Endothelial cell (in vitro differentiated cells): ENCODE data around the gene CMIP. TPM values are rescaled to one million over a fixed set of nuclear protein-coding genes. Genes with fewer than 3 reads are reported as not detected.
"Not testable (repeated sequence)": the region's sequence is repeated elsewhere in the genome, so short reads cannot be mapped to it uniquely, and the experiment has no call there.

Experiments used
- DNase-seq: peaks from one replicate; pipeline ENCODE4 v3.0.0; 2021; ENCODE audit warnings: low spot score
- H3K27ac Mint-ChIP-seq: one replicate; pipeline ENCODE4 v1.8.0; 2021; ENCODE audit warnings: mixed read lengths, inconsistent platforms; ENCODE audit not compliant: unreplicated experiment
- H3K27me3 Mint-ChIP-seq: one replicate; pipeline ENCODE4 v1.8.0; 2021; ENCODE audit warnings: mild to moderate bottlenecking, moderate library complexity, mixed read lengths, inconsistent platforms; ENCODE audit not compliant: unreplicated experiment
- H3K36me3 Mint-ChIP-seq: one replicate; pipeline ENCODE4 v1.8.0; 2021; ENCODE audit warnings: mild to moderate bottlenecking, low read depth, mixed read lengths, inconsistent platforms; ENCODE audit not compliant: unreplicated experiment
- H3K4me1 Mint-ChIP-seq: one replicate; pipeline ENCODE4 v1.8.0; 2021; ENCODE audit warnings: mild to moderate bottlenecking, mixed read lengths, inconsistent platforms; ENCODE audit not compliant: unreplicated experiment
- H3K4me3 Mint-ChIP-seq: one replicate; pipeline ENCODE4 v1.8.0; 2021; ENCODE audit warnings: mild to moderate bottlenecking, mixed read lengths, inconsistent platforms; ENCODE audit not compliant: unreplicated experiment
- H3K9me3 Mint-ChIP-seq: one replicate; pipeline ENCODE4 v1.8.0; 2021; ENCODE audit warnings: mixed read lengths, inconsistent platforms; ENCODE audit not compliant: unreplicated experiment
- total RNA-seq: library from RNA; stranded (reverse); fragmentation: NEBNext Ultra II Directional; extraction: Animal tissue kit (Norgen Biotek cat#: 25700); gene quantifications from one replicate; pipeline ENCODE4 v1.2.1, GENCODE V29; 2021; ENCODE audit not compliant: unreplicated experiment
- TF ChIP-seq, protein P1 (sequence below): fragments of 200-600 bp; sonication (generic); IDR thresholded peaks from one replicate; pipeline ENCODE4 v1.5.0; 2021; ENCODE audit warnings: antibody characterized with exemption; ENCODE audit not compliant: unreplicated experiment

Gene CMIP
- total RNA-seq, 1 donor from 2014 or later, result 98.9 TPM

DNA sequence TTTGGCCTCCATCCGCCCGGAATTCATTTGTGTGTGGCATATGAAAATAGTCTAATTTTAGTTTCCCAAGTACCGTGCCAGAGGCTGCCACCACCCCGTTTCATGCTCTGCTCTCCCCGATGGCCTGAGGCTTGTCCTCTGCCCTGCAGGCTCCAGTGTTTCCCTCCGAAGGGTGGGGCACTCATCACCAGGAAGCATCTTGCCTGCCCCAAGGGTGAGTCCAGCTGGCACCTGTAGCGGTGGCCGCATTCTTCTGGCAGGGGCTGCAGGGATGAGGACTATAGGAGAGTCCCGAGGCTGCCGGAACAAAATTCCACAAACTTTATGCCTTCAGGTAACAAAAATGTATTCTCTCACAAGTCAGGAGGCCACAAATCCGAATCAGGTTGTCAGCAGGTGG, 23.1 kb upstream of the CMIP start:
- H3K4me3 Mint-ChIP-seq, result no peak overlapping the region
- H3K27ac Mint-ChIP-seq, result no peak overlapping the region
- no peak for DNase-seq
- TF ChIP-seq, protein P1, sequence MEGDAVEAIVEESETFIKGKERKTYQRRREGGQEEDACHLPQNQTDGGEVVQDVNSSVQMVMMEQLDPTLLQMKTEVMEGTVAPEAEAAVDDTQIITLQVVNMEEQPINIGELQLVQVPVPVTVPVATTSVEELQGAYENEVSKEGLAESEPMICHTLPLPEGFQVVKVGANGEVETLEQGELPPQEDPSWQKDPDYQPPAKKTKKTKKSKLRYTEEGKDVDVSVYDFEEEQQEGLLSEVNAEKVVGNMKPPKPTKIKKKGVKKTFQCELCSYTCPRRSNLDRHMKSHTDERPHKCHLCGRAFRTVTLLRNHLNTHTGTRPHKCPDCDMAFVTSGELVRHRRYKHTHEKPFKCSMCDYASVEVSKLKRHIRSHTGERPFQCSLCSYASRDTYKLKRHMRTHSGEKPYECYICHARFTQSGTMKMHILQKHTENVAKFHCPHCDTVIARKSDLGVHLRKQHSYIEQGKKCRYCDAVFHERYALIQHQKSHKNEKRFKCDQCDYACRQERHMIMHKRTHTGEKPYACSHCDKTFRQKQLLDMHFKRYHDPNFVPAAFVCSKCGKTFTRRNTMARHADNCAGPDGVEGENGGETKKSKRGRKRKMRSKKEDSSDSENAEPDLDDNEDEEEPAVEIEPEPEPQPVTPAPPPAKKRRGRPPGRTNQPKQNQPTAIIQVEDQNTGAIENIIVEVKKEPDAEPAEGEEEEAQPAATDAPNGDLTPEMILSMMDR, result no peak
- no peaks in the 10 kb centered on the region for H3K27me3 Mint-ChIP-seq
- H3K9me3 Mint-ChIP-seq, result no peaks in the 10 kb centered on the region
- no peaks in the 10 kb centered on the region for H3K36me3 Mint-ChIP-seq
- H3K4me1 Mint-ChIP-seq, result no peaks in the 10 kb centered on the region

DNA sequence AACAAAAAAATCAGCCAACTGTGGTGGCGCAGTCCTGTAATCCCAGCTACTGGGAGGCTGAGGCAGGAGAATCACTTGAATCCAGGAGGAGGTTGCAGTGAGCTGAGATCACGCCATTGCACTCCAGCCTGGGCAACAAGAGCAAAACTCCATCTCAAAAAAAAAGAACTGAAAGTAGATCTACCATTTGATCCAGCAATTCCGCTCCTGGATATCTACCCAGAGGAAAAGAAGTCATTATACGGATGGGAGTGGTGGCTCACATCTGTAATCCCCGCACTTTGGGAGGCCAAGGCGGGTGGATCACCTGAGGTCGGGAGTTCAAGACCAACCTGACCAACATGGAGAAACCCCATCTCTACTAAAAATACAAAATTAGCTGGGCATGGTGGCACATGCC, 22.5 kb upstream of the CMIP start:
- H3K9me3 Mint-ChIP-seq, H3K27me3 Mint-ChIP-seq: not testable (repeated sequence)

DNA sequence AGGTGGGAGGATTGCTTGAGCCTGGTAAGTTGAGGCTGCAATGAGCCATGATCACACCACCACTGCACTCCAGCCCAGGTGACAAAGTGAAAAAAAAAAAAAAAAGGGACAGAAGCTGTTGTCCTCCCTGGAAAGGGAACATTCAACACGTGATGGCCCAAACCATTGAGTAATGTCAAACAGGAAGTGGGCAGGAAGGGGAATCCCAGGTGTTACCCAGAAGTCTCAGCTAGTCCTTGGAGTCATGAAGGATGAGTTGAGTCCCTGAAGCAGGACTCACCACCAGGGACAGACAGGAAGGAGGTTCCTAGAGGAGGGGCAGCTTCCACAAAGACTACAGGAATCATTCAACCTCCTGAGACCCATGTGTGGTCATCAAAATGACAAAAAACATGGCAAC, 19.8 kb upstream of the CMIP start:
- no peaks in the 10 kb centered on the region for H3K36me3 Mint-ChIP-seq
- H3K4me3 Mint-ChIP-seq, result no peak overlapping the region
- H3K27me3 Mint-ChIP-seq, result peaks cover 5% of the 10 kb centered on the region
- TF ChIP-seq, protein P1, result no peak
- H3K9me3 Mint-ChIP-seq, result no peaks in the 10 kb centered on the region
- DNase-seq, result no peak
- no peak overlapping the region for H3K27ac Mint-ChIP-seq
- H3K4me1 Mint-ChIP-seq, result no peaks in the 10 kb centered on the region

More for the DNA sequence above, 22.5 kb upstream of the CMIP start:
- DNase-seq, H3K4me3 Mint-ChIP-seq, H3K4me1 Mint-ChIP-seq, H3K36me3 Mint-ChIP-seq, H3K27ac Mint-ChIP-seq: not testable (repeated sequence)

DNA sequence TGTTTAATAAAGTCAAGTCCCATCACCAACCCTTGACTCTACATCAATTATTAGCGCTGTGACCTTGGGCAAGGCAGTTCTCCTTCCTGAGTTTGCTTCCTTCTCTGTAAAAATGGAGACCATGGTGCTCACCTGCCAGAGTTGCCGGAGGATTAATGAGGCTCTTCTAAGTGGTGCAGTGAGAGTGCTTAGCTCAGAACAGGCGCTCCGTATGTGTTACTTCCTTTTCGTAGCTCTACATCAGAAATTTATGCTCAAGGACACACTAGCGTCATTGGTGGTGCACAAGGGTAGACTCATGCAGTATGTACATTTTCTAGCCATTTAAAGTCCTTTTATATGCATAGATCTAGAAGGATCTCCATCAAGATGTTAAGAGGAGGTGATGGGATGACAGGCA, 17.4 kb upstream of the CMIP start:
- Mint-ChIP-seq H3K36me3 (no peaks in the 10 kb centered on the region), H3K27me3 (peaks cover 5% of the 10 kb centered on the region), H3K9me3 (no peaks in the 10 kb centered on the region), H3K4me3 (no peak overlapping the region), H3K4me1 (no peaks in the 10 kb centered on the region), H3K27ac (no peak overlapping the region)
- no peak for DNase-seq
- TF ChIP-seq, protein P1, result no peak

DNA sequence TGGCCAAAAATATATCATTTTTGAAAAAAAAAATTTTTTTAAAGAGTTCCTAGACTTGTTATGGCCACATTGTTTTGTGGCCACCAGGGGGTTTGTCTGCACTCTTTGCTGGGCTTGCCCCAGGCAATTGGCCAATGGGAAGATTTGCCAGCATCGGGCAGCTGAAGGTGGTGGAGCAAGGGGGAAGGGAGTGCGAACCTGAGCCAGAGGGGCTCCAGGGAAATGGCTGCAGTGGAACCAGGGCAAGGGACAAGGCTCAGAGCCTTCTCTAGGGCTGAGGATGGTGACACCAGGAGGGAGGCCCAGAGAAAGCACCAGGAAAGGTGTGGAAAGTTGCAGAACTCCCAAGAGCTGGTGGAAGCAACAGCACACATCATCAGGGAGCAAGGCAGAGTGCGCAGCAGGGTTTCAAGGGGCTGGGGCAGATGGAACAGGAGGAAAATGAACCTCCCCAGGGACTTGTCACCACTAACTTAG, 15.5 kb upstream of the CMIP start:
- peak overlapping the region; percentile 32 for H3K27ac Mint-ChIP-seq
- TF ChIP-seq, protein P1, result peak; percentile 70
- no peaks in the 10 kb centered on the region for H3K9me3 Mint-ChIP-seq
- H3K27me3 Mint-ChIP-seq, result peaks cover 5% of the 10 kb centered on the region
- DNase-seq, result peak; percentile 59
- no peaks in the 10 kb centered on the region for H3K36me3 Mint-ChIP-seq
- H3K4me1 Mint-ChIP-seq, result no peaks in the 10 kb centered on the region
- H3K4me3 Mint-ChIP-seq, result no peak overlapping the region
